AG09319 (cell line): ENCODE results near the gene PDZD2.

Experiments
- DNase-seq: peaks from one replicate; pipeline ENCODE4 v3.0.0-alpha.2; 2010; ENCODE audit warnings: low read depth; ENCODE audit errors: extremely low read depth
- TF ChIP-seq, protein P1 (sequence below): IDR thresholded peaks from 2 replicates; pipeline ENCODE4 v1.5.1; 2011; ENCODE audit warnings: low read depth, mild to moderate bottlenecking, inconsistent platforms, low read length, moderate library complexity

PDZD2 gene

DNA sequence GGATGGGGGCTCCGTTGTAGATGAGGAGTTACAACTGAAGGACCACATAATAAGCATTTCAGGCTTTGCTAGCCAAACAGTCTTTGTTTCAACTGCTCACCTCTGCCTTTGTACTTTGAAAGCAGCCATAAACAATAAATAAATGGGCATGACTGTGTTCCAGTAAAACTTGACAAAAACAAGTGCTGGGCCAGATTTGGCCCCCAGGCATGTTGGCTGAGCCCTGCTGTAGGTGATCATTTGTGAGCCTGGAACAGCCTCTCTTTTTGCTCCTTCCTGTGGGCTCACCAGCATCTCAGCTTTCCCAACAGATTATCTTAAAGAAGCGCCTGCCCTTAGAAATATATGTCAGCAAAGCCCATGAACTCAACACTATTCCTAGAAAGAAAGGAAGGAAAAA, 385.8 kb downstream of the PDZD2 start:
- DNase-seq: no peak
- TF ChIP-seq, protein P1, sequence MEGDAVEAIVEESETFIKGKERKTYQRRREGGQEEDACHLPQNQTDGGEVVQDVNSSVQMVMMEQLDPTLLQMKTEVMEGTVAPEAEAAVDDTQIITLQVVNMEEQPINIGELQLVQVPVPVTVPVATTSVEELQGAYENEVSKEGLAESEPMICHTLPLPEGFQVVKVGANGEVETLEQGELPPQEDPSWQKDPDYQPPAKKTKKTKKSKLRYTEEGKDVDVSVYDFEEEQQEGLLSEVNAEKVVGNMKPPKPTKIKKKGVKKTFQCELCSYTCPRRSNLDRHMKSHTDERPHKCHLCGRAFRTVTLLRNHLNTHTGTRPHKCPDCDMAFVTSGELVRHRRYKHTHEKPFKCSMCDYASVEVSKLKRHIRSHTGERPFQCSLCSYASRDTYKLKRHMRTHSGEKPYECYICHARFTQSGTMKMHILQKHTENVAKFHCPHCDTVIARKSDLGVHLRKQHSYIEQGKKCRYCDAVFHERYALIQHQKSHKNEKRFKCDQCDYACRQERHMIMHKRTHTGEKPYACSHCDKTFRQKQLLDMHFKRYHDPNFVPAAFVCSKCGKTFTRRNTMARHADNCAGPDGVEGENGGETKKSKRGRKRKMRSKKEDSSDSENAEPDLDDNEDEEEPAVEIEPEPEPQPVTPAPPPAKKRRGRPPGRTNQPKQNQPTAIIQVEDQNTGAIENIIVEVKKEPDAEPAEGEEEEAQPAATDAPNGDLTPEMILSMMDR: no peak

DNA sequence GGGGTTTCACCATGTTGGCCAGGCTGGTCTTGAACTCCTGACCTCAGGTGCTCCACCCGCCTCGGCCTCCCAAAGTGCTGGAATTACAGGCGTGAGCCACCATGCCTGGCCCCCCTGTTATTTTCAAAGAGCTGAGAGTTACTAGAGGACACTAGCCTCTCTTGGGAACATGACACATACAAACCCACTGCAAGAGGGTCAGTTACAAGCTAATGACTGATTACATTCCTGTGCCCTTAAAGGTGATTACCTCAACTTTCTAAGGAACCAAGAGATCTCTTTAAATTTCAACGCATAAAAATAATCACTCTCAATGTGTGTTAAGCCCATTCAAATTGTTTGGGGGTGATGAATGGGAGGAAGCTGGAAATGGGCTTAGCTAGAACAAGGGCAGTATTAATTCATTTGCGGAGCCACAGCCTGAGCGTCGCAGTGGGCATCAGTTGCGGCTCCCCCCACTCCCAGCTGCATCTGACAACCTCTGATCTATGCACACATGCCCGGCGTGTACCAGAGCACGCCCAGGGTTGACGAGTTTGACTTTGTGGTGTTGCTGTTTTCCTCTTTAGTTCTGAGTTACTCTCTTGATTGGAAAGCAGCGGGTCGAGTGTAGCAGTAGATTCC, 388.3 kb downstream of the PDZD2 start:
- TF ChIP-seq, protein P1: no peak
- DNase-seq: no peak

DNA sequence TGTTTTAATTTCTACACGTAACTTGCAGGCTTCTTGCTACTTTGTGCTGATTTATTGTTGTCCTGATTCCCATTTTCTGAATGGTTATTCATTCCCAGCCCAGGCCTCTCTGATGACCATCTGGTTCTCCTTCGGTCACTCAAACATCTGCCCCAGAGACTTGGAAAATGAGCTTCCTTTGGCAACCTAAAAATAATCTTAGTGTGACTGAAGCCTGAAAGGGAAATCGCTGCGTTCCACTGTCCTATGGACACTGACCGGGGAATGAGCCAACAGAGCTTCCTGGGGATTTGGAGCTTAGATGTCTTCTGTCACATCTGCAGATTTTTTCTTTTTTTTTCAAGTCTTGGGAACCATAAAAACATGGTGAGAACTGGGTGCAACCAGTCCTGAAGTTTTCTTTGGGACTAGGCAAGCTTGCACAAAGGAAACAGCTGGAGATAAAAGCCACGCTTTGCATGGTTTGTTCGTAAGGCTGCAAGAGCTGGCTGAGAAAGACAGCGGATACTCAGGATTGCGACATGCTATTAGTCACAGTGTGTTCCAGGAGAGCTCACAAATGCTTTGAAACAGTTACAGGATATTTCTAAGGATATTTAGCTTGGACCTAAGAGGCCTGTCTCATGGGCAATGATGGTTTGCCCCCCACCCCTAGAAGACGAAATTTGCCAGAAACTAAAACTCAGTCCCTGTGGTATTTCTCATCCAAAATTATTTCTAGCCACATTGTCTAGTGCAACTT, 389.0 kb downstream of the PDZD2 start:
- TF ChIP-seq, protein P1: no peak
- peak; percentile 84 for DNase-seq

DNA sequence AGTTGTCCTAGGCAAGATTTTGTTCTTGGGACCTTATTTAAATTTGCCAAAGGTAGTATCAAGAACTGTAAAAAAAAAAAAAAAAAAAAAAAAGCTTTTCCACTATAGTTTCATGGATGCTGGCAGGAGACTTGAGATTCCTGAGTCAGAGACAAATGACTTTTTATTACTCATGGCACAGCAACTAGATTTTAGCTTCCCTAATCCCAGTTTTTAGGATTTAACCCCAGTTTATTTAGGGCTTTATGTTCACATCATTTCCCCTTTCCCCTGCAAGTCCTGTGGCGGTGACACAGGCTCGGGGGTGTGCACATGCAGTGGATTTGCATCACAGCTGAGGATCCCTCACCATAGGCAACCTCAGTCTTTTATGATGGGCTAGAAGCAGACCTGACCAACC, 390.3 kb downstream of the PDZD2 start:
- TF ChIP-seq, protein P1: no peak

DNA sequence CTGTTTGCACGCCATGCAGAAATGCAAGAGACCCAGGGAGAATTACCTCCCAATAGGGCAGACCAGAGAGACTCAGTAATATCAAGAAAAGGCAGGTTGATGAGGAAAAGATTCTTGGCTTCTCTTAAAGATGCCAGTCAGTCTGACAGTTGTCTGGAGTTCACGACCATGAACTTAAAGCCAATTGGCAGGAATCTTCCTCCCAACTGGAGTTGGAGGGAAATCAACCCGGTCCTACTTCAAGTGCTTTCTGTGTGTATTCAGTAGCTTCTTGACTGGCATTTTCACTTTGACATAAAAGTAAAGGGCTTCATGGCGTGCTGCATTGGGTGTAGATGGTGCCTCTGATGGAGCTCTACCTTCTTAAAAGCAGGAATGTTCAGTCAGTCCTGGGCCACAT, 390.9 kb downstream of the PDZD2 start:
- TF ChIP-seq, protein P1: no peak
- DNase-seq: no peak

More for the DNA sequence above, 390.3 kb downstream of the PDZD2 start:
- no peak for DNase-seq

DNA sequence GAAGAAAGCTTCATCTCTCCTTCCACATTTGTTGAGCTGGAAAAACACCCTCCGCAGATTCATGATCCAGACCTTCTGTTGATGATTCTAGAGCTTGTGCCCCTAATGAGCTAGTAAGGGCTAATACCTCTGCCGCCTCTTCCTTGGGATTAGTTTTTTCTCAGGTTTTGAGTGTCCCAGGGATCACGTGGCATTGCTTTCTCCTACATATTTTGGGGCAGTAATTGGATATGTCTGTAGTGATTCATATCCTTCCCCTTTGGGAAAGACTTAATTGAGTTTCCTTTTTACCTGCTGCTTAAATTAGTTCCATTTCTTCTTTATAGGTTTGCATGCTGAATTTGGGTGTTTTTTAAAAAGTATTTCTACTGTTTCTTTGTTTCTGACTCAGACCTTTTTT, 391.3 kb downstream of the PDZD2 start:
- DNase-seq: no peak
- TF ChIP-seq, protein P1: no peak

DNA sequence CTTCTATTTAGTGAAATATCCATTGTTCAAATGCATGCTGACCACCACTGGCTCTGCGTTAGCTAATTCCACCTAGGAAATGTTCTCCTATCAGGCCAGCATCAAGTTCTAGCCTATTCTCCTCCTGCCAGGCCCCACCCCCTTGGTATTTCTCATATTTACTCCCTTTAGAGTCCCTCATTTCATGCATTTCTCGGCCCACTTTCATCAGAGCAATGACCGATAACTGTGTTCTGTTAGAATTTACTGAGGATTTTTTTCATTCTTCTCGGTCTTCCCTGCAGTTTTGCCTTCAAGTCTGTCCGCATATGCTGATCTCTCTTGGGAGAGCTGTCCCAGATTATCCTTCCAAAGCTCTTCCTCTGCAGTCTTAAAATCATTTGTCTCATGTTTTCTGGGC, 391.8 kb downstream of the PDZD2 start:
- DNase-seq: no peak
- TF ChIP-seq, protein P1: no peak
